HG03066 (cell line): ENCODE results near the gene PAX5.

Experiments
- ATAC-seq: cut with Tn5 transposase; IDR thresholded peaks from one replicate; pipeline ENCODE4 v1.9.1; 2021; ENCODE audit warnings: low read depth; ENCODE audit not compliant: unreplicated experiment

Gene PAX5

DNA sequence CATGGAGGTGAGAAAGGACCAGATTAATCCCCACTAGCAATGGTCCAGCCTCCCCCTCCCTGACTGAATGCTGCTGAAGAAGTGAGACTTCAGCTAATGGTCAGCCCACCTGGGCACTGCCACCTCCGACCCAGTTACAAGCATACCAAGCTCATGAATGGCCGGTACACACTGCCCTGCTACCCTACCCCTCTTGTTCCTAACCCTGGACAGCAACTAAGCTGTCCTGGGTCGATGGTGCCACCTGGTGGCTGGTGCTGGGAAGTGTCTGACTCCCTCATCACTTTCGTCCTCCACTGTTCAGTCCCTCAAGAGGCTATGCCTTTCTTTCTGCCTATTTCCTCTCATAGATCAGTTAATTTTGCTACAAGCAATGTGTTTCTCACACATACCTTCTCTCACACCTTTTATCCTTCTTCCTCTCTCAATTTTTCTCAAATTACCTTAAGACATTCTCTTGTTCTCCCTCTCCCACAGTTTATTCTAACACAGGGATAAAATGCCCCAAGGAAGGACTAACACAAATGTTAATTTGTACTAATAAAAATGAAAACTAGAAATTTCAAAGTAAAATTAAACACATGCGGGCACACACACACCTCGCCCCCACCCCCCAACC lies 42.4 kb downstream of the PAX5 start:
- ATAC-seq, result no peak

DNA sequence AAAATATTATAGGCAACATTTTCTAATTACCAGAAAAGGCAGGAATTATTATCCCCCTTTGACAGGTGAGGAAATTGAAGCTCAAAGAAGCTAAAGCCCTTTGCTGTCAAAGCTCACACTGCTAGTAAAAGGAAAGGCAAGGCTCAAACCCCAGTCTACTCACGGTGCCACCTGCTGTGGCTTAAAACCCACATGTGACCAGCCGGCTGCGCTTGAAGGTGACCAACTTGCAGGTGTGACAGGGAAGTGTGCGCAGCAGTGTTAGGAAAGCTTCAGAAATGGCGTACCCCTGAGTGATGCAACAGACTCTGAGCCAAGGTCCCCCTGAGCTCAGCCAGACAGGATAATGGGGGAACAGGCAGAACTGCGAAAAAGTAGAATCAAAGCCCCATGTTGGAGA lies 45.2 kb downstream of the PAX5 start:
- no peak for ATAC-seq

DNA sequence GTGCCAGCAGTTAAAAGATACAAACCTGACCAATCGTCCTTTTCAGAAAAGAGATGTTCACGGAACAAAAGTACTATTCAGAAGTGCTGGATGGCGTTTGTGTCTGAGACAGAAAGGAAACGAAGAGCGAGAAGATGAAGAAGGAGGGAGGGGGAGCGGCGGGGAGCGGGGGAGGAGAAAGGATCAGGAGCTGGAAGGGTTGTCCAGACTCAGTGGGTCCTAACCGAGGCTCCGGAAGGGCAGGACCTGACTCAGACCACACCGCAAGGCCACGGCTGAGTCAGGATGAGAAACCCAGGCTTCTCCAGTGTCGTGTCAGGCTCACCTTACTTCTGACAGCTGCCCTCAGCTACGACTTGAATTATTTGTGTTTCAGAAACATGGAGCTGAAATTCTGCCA lies 46.2 kb downstream of the PAX5 start:
- ATAC-seq, result no peak

DNA sequence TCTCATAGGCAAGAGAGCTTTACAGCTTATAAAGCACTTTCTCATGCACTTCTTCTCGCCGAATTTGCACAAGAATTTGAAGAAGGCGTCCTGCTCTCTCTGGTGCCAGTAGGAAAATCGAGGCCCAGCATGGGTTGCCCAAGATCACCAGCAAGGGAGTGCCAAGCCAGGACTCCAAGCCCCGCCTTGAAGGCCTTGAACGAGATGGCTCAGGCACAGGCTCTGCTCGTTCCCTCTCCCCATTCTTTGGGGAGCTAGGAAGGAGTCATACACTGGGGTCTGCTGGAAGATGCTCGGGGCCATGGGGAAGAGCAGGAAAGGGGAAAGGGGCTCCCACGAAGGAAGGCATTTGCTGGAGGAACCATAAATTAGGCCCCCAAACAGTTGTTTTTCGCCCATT lies 46.7 kb downstream of the PAX5 start:
- no peak for ATAC-seq

DNA sequence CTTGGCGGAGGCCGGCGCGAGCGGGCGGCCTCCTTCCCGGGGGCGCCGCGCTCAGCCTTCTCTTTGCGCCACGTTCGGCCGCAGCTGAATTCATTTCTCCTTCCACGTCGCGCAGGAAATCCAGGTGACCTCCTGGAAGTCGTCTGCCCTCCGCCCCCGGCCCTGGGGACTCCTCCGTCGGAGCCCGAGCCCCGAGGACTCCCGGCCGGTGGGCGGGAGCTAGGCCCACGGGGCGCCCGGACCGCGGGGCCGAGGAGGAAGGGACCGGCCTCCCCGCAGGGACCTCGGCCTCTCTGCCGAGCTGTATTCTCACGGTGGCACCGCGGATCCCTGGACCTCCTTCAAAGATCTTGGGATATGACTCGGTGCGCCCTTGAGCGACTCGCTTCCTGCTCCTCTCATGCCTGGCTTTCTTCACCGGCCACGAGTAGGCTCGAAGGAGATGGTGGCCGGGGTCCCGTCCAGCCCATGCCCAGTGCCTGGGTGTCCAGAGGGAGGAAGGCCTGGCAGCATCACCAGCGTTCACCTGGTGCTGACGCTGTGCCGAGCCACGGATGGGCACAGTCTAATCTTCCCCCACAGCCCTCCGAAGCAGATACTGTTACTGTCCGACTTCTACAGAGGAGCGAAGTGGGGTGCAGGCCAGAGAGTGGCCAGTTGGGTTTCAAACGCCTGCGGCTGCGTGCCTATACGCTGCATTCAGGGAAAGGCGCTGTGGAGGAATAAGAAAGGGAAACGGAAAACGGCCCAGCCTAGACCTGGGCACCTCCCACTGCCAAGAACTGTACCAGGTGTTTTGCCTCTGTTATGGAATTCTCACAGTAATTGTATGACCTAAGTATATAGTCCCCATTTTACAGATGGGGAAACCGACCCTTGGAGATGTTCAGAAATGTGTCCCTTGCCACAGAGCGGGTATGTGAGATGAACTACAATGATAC lies 47.3 kb downstream of the PAX5 start:
- no peak for ATAC-seq

DNA sequence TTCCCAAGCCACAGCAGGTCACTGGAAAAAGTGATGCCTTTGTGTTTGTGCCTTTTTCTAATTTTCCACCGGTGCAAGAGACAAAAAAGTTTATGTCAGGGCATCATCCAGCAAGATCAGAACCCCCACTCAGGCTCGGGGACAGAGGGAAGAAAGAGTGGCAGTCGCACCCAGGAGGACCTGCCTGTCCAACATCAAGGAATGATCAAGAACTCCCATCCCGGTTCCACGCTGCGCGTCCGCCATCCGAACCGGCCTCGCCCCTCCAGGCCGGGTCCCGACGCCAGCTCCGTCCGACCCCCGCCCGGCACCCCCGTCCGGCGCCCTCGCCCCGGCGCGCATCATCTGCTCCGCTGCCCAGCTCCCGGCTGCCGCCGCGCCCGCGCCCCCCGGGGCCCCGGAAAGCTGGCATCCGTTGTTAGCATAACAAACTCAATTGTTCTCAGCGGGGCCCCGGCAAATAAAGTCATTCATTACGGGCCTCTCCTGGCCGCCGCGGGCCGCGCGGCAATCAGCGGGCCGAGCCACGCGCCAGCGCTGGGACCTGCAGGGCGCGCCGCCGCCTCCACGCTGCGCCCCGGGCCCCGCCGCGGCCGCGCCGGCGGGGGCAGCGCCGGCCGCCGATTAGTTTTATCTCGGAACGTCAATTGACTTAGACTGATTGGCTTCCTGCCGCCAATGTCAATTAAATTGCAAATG lies 48.1 kb downstream of the PAX5 start:
- no peak for ATAC-seq

DNA sequence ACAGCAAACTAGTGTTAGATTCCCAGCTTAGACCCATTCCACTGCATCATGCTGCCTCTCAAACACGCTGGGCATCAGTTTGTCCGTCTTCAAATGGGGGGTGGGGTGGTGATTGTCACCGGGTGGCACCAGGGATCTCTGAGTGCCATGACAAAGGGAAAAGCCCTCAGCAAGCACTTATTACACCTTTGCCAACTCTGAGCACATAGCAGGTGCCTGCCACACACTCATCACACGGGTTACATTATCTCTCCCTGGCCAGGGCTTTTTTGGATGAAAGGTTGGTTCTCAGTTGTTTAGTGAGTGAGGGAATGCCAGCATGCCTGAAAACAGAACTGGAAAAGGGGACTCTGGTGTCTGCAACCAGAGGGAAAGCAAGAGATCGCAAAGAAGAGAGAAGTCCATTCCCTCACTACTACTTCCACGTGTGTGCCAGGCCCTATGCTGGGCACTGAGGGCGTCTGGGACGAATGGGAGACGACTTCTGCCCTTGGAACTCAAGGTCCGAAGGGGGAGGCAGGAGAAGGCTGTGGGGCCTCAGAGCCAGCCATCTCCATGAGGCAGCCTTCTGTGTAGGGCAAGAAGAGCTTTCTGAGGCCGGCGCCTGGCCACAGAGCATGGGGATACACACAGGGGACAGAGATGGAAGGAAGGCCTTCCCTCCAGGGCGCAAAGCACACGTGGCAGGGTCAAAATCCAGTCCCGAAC lies 48.9 kb downstream of the PAX5 start:
- no peak for ATAC-seq

DNA sequence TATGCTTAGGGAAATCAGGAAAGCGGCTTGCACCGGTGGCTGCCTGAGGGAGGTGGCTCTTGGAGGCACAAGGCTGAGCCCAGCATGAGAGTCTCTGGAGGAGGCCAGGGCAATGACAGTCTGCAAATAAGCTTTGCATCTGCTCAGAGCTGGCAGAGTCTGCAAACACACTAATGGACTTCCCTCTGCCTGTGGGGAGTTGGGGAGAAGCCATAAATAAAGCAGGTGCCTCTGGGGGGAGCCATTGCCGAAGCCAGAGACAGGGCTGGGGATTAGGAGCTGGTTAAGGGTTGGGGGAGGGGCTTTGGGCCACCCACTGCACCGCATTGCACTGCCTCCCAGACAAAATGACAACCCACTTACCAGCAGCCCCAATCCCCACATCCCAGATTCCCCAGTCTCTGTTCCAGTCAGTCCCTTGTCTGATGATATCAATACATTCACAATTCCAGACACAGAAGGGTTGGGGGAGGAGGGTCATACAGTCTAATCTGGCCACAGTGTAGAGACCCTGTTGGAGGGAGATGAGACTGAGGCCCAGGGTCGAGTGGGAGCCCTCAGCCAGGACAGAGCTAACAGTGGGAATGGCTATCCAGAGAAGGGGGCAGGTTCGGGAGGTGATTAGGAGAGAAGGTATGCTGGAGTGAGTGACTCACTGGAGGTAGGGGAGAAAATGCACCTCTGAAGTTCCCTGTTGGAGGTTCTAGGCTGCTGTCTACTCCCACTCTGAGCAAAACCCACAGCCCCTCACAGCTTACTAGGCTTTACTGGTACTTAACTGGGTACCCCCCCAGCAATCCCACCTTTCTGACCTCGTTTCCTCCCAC lies 53.7 kb downstream of the PAX5 start:
- no peak for ATAC-seq

DNA sequence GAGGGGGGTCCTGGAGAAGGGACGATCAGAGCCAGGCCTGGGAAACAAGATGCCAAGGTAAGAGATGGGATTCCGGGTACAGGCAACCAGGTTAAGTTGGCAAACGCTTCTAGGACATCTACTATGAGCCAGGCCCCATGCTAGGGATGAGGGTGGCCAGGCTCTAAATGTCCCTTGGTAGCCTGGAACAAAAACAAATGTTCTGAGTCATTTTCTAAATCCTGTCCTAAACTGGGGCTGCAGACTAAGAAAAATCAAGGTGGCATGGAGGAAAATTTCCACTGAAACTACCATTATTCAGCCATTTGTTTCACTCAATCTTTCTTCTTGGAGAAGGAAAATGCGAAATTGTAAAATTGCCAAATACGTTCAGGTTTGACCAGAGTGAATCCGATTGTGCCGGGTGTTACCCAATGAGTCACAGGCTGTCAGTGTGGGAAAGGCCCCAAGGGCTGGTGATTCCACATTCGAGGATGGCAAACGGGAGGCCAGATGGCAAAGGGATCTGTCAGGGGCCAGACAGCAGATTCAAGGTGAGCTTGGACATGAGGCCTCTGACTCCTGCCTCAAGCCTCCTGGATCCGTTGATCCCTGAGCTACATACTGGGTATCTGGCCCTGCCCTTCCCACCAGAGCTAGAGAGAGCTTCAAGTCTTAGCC lies 57.6 kb downstream of the PAX5 start:
- no peak for ATAC-seq

DNA sequence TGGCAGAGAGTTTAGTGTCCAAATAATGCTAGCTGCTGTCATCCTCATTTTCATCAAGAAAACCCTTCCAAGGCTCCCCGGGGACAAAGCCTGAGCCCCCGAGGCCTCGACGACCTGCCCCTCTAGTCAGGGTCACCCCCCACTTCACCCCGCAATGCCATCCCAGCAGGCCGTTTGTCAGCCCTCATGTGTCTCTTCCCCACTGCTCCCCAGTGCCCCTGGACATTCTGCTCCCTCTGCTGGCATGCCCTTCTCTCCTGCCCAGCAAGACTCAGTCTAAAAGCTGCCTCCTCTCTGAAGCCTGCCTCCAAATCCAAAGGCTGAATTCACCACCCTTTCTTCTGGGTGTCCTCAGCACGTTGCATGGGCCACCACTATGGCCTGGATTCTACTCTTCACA lies 59.3 kb downstream of the PAX5 start:
- no peak for ATAC-seq

DNA sequence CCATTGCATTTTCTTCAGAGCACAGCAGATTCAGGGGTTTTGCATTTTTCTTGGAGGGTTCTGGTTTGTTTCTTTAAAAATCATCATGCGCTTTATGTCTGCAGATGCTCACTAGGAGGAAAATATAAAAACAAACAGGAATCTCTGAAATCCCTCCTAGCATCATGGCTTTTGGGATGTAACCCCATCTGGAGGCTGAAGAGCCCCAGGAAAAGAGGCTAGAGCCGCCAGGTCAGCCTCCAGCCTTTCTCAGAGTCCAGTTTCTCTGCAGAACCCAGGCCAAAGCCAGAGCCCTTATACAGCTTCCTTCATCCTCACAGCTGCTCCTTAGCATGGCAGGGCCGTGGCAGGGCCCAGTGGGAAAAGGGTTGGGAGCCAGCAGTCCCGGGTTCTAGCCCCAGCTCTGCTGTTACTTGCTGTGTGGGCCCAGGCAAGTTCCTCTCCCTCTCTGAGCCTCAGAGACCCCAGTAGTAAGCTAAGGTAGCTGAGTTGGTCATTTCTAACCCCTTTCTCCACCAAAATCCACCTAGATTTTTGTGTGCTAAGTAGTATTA lies 62.1 kb downstream of the PAX5 start:
- ATAC-seq, result no peak

DNA sequence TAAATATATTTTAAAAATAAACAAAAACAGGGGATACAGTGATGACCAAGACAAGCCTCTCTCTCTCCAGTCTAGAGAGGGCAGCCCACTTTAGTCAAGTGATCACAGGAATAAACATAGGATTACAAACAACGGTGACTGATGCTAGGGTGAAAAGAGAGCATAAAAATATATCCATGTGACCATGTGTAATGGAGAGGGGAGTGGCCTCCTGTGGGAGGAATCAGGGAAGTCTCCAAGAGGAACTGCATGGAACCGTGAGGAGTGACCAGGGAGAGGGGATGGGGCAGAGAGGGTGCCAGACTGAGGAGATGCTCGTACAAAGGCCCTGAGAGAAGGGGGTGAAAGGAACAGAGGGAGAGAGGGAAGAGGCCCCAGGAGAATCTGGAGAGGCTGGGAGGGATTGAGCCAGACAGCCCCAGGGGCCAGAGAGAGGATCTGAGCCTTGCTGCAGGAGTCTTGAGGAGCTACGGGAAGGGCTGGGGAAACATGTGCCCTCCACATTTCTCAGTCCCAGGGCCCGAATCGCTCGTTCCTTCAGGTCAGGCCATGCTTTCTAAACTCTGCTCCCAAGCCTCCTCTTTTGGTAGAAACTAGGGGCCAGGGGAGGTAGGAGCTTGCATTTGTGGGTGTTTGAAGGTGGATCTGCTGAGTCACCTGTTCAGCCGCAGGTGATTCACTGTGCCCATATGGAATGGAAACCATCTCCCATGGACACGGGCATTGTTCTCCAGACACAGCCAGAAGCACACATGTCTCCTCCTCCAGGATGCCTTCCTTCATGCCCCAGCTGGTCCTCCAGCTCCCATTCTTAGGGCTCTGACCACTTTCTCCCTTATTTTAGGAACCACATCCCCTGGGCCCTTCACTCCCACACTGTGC lies 63.8 kb downstream of the PAX5 start:
- no peak for ATAC-seq

DNA sequence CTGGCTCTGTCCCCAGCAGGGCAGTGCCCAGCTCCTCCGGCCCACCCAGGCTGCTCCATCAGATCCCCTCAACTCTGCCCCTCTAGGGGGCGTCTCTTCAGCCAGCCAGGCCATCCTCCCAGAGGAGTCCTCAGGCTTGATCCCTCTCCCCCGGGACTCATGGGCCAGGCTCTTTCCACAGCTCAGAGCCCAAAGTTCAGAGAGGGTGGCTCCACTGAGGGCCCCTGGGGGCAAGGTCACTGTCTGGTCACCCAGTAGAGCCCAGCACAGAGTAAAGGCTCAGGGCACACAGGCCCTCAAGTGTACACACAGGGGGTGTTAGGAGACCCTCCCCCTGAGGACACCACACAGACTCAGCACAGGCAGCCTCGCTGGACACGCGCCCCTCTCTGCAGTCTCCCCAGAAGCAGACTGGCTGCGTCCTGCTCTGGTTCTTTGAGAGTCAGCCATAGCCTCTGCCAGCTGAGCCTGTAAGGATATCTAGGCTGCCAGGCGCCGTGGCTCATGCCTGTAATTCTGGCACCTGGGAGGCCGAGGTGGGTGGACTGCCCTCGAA lies 64.8 kb downstream of the PAX5 start:
- ATAC-seq, result no peak

DNA sequence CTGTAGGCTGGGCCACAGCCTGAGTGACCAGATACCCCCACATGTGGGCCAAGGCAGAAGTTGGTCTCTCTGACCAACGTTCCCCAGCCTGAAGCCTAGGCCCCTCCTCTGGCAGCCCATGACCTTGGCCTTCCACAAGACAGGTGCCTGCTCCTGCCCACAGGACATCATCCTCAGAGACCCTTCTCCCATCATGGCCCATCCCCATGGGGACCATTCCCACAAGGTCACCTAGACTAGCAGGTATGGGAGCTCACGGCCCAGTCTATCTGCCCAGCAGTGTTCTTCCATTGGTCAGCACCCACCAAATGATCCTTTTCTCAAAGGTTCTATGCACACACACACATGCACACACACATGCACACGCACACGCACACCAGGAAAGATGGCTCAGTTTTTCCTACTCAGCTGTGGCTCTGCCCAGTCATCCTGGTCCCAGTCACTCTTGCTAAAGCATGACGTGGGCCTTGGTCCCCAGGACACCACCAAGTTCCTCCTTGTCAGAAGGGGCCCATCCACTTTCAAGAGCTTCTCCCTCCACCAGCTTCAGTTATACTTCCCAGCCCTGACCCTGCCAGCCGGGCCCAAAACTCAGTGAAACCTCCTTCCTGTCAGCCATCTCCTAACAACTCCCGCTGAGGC lies 65.4 kb downstream of the PAX5 start:
- ATAC-seq, result no peak

DNA sequence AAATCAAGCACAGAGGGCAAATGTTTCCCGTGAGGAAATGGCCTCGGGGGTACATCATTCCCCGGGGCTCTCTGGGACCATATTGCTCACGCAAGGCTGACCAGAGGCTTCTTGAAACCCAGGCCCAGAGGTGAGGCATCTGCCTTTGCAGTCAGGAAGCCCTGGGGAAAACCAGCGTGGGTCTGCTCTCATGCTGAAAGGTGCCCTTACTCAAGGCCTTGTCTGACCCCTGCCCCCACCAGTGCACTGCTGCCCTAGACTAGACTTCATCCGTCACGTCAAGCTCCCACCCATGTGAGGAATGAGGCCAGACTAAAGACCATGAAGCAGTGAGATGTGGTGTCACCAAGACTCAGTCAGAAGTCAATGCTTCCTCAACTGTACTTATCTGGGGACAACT lies 66.1 kb downstream of the PAX5 start:
- no peak for ATAC-seq

DNA sequence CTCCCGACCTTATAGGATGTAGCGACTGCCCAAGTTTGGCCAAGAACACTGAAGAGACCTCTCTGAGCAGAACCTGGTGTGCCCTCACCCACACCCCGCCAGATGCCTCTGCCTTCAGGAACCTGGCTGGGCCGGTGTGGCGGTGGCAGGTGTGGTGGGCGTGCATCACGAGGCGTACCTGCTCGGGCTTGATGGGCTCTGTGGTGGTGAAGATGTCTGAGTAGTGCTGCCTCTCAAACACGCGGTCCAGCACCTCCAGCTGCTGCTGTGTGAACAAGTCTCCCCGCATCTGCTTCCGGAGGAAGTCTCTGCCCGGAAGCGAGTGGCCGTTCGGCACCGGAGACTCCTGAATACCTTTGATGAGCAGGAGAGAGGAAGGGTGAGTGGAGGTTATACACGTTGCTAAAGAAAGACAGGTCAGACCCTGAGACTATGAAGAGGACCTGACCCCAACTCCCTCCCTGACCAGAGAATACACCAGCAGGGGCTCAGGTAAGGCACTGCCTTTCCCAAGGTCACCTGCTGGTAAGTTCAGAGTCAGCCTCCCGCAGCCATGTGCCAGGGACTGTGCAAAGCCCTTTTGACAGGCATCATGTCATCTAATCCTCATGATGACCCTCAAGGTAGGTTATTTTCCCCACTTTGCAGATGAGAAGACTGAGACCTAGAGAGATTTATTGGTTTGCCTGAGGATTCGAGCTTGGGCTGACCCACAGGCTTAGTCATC lies 67.5 kb downstream of the PAX5 start:
- ATAC-seq, result no peak

DNA sequence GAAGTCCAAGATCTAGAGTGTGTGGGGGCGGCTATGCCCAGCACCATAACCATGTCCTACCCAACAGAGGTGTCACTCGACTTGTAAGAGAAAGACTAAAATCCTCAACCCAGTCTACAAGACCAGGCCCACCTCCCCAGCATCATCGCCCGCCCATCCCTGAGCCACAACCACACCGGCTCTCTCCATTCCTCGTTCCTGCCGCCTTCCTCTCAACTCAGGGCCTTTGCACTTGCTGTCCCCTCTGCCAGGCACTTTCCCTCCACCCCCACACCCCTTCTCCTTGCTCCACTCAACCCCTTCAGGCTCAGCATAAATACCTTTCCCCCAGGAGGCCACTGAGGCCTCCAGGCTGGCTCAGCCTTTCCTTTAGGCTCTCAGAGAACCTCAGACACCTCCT lies 69.3 kb downstream of the PAX5 start:
- no peak for ATAC-seq
